Astrocyte (in vitro differentiated cells and primary cell): ENCODE measurements around the gene ESPL1.

Experiments
- CTCF ChIP-seq: IDR thresholded peaks from 2 replicates; pipeline ENCODE4 v1.5.1; 2011; ENCODE audit warnings: low read depth, mild to moderate bottlenecking, inconsistent platforms, low read length, moderate library complexity; ENCODE audit not compliant: insufficient read depth
- EZH2 ChIP-seq: IDR thresholded peaks from 2 replicates; pipeline ENCODE4 v1.6.1; 2012; ENCODE audit warnings: mild to moderate bottlenecking, low read length, inconsistent platforms; ENCODE audit not compliant: insufficient read depth

DNA sequence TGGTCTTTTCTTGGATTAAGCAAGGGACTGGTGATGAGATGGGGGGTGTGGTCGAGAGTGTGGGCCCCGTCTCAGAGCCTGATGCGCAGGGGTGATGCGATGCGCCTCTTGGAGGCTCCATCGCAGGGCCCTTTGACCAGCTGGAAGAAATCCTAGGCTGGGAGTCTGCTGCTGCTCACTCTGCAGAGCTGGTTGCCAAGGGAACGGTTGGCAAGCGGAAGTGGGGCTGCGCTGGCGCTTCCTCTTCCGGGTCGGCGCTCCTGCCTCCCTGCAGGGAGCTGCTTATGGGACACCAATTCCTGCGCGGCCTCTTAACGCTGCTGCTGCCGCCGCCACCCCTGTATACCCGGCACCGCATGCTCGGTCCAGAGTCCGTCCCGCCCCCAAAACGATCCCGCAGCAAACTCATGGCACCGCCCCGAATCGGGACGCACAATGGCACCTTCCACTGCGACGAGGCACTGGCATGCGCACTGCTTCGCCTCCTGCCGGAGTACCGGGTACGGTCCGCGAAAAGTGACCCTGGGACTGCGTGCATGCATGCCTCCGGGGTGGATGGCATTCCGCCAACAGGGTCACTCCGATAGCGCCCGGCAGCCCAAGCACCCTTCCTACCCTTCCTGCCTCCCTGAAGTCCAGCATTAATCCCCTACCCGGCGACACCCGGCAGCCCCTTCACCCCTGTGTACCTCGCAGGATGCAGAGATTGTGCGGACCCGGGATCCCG lies 31.5 kb downstream of the ESPL1 start, which contains the start of gene MYG1:
- TF ChIP-seq CTCF = no peak
- TF ChIP-seq EZH2 = no peak
